Stimulated activated CD4-positive, alpha-beta T cell treated with anti-CD3 and anti-CD28 coated beads, TNF-alpha, amount 100 ng/mL, for 48 hours (primary cell): ENCODE data around the gene TMEM204.
A peak's percentile ranks its signal among the peaks of the same experiment; 100 is the strongest.

Experiments used
- DNase-seq, 3 donors: peaks; one replicate each; pipeline ENCODE4 v3.0.0-alpha.2; 2020; ENCODE audit warnings: low read depth in 3 of 3

TMEM204 gene

GRCh38 chr16:1538804-1539520 lies 5.5 kb downstream of the TMEM204 start:
- no peak for DNase-seq

- no peak for DNase-seq
These were observed 6.5 kb downstream of the TMEM204 start for GRCh38 chr16:1539720-1540555.

- no peak for DNase-seq
These were observed 7.0 kb downstream of the TMEM204 start for GRCh38 chr16:1540556-1540855.

- no peak for DNase-seq
These were observed 8.1 kb downstream of the TMEM204 start for GRCh38 chr16:1541293-1542165.

- DNase-seq = no peak
These were observed 8.7 kb downstream of the TMEM204 start for GRCh38 chr16:1542166-1542500.

GRCh38 chr16:1542533-1542932 lies 9.1 kb downstream of the TMEM204 start:
- DNase-seq = no peak

- peak in 2 of 3 donors; percentile 52 to 69 for DNase-seq
These were observed 9.8 kb downstream of the TMEM204 start for GRCh38 chr16:1543085-1543896.

- no peak for DNase-seq
These were observed 11.9 kb downstream of the TMEM204 start for GRCh38 chr16:1545044-1546040.

- no peak for DNase-seq
These were observed 13.0 kb downstream of the TMEM204 start for GRCh38 chr16:1546430-1546829.

GRCh38 chr16:1548233-1548632 lies 14.8 kb downstream of the TMEM204 start:
- no peak for DNase-seq

GRCh38 chr16:1548727-1549126 lies 15.3 kb downstream of the TMEM204 start:
- no peak for DNase-seq

- DNase-seq = no peak
These were observed 16.6 kb downstream of the TMEM204 start for GRCh38 chr16:1550069-1550468.

GRCh38 chr16:1550696-1551095 lies 17.2 kb downstream of the TMEM204 start:
- no peak for DNase-seq

GRCh38 chr16:1551166-1551565 lies 17.7 kb downstream of the TMEM204 start:
- no peak for DNase-seq

GRCh38 chr16:1552129-1552528 lies 18.7 kb downstream of the TMEM204 start:
- no peak for DNase-seq

- no peak for DNase-seq
These were observed 20.7 kb downstream of the TMEM204 start for GRCh38 chr16:1553946-1554825.

GRCh38 chr16:1554826-1555445 lies 21.5 kb downstream of the TMEM204 start:
- DNase-seq = no peak

- no peak for DNase-seq
These were observed 22.8 kb downstream of the TMEM204 start for GRCh38 chr16:1556254-1556653.

- no peak for DNase-seq
These were observed 23.6 kb downstream of the TMEM204 start for GRCh38 chr16:1557074-1557473.
